ENCODE measurements around the gene PFDN2.

- no peak for TF ChIP-seq POLR2A (IDR thresholded peaks at IDR 0.05; ENCODE audit: low read length)
- no peak for TF ChIP-seq GATA1 (IDR thresholded peaks at IDR 0.05; ENCODE audit: low read depth, low read length)
Measured at GRCh38 chr1:161158316-161159010, 40.6 kb upstream of the PFDN2 start.
